Stimulated activated CD8-positive, alpha-beta memory T cell treated with anti-CD3 and anti-CD28 coated beads, Interleukin-2, amount 100 ng/mL, for 48 hours (primary cell): ENCODE measurements around the gene MYDGF.

ENCODE experiments used
- DNase-seq, 2 donors: peaks; one replicate each; pipeline ENCODE4 v3.0.0-alpha.2; 2020; ENCODE audit warnings: low read depth in 2 of 2

The MYDGF gene

DNA sequence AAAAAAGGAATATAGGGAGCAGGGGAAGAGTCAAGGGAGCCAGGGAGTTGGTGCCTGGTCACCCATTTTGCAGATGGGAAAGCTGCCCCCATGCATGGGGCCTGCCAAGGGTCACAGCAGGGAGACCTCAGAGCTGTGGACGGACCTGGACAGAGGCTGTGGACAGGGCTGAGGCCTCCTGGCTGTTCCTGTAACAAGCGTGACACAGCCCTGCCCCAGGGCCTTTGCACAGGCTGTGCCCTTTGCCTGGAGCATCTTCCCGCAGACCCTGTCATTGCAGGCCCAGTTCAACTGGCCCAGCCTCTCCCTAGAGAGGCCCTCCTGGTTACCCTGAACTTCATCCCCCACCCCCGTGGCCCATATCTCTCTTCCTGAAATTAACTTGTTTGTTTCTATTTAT lies 24.4 kb downstream of the MYDGF start:
- DNase-seq: no peak

DNA sequence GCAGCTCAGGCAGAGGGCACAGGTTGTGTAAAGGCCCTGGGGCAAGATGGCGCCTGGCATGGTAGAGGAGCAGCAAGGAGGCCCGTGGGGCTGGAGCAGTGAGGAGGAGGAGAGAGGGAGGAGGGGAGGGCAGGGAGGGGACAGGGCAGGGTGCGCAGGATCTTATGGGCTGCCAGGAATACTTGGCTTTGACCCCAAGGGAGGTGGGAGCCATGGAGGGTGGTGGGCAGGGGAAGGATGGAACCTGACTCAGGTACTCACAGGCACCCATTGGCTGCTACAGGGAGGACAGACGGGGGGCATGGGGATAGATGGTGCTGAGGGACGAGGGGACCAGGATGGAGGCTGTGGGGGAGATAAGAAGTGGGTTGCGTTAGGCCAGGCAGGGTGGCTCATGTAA lies 27.5 kb downstream of the MYDGF start:
- DNase-seq: no peak

DNA sequence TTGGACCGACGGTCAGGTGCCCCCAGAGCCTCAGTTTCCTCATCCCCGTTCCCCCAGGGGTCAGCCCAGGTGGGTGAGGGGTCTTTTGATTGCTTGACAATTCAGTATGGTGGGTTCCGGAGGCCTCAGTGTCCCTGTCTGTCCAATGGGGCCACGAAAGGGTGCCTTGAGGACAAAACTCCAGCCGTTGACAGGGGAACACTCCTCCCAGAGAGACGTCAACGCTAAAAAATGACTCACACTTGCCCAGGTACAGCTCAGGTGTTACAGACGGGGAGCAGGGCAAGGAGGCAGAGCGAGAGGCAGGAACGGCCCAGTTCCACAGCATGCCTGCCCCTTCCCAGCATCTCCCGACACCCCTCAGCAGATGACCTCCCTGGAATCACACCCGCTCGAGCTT lies 29.0 kb downstream of the MYDGF start:
- DNase-seq: no peak

DNA sequence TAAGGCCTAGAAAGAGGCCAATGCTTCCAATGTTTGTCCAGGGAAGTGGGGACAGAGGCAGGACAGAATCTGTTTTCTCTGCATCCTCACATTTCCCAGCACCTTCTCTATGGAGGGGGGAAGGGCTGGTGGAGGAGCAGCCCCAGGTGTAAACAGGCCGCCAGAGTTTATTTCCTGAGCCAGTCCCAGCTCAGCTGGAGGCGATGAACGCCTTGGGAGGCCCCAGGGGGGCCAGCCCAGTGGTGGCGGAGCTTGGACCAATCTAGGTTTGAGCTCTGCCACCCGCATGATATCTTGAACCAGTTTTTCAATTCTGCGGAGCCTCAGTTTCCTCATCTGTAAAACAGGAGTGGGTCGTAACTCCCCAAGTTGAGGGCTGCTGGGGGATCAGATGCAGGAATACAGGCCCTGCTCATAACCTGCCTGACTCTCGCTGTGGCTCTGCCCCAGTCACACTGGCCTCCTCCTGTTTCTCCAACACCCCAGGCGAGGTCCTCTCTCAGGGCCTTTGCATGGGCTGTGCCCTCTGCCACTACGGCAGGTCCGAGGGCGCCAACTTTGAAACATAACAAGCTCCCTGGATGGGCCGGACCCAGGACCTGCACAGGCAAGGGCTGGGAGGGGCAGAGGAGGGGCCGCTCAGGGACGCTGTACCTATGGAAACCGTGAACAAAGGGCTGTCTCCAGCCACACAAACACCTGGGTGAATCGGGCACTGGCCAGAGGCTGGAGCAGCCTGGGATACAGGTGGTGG lies 29.7 kb downstream of the MYDGF start:
- DNase-seq: no peak

DNA sequence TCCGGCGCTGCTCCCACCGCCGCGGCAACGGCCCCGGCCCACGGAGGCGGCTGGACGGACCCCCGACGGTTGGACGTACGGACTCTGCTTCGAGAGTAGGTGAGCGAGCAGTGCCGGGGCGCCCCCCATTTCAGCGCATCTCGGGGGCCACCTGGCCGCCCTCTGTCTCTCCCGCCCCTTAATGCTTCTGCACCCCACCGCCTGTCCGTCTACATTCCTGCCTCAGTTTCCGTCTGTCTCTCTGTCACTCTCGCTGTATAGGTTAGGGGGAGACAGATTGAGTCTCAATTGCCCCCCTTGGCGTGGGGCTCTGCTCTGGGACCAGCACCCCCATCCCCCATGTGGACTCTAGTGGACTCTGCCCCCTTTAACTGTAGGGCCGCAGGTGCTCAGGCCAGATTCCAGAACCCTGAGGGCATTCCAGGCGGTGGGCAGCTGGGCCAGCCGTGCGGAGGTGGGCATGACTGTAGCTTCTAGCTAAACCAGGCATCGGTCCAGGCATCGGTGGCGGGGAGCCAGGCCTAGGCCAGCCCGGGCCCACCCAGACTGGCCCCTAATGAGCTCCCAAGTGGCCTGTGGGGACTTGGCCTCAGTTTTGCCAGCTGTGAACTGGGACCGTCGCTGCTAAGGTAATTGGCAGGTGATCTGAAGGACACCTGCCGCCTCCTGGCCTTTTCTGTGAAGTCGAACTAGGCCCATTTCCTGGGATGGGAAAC lies 30.5 kb downstream of the MYDGF start:
- no peak for DNase-seq

DNA sequence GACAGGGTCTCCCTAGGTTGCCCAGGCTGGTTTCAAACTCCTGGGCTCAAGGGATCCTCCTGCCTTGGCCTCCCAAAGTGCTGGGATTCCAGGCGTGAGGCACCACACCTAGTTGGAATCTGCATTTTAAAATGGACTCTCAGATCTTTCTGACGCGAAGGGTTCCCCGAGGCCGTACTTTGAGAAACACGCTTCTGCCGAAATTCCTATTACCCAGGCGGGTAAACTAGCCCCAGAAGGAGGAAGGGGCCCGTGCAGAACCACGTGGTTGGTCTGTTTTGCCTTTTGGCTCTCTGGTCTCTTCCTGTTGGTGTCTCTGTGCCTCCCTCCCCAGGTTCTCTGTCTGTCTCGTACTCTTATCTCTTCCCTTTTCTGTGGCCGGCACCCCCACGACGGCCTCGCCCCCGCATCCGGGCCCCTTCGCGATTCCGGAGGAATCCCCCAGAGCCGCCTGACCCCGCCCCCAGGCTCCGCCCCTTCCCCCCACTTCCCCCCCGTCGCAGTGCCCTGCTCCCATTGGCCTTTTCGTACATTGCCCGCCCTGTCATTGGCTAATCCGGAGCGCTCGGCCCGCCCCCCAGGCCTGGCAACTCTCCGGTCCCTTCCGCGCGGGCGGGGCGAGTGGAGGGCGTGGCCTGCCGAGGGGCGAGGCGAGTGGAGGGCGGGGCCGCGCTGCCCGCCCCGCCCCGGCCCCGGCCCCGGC lies 31.2 kb downstream of the MYDGF start, which contains the start of gene TNFAIP8L1:
Gene TNFAIP8L1, plus strand, starts transcription at position 689 of the 703 bp plus-strand sequence. CDS start 12,354 bp downstream, outside the sequence.
- DNase-seq: peak; percentile 98 to 100

DNA sequence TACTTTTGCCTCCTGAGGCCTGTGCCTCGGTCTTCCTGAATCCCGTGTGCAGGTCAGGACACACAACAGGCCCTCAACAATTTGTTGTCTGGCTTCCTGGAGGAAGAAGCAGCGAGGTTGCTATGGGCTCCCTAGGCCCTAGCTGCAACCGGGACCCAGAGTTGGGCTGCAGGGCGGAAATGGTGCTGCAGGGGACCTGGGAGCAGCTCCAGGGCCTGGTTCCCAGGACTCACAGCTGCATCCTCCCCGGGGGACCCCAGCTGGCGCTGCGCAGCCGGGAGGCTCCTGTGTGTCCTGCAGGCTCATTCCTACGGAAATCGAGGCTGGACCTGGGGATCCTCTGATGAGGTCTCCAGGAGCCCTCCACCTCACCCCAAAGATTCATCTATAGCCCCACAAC lies 31.8 kb downstream of the MYDGF start:
- no peak for DNase-seq

DNA sequence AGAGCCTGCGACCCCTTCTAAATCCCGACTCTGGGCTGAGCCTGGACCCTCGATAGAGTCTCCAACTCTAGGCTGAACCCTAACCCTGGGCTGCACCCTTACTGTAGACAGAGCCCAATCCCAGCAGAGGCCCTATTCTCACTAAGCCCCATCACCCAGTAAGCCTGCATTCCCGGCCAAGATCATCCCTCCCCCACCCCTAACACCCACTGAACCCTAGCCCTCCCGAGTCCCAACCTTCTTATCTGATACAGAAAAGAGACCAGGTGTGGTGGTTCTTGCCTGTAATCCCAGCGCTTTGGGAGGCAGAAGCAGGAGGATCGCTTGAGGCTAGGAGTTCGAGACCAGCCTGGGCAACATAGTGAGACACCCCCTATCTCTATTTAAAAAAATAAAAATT lies 33.4 kb downstream of the MYDGF start:
- DNase-seq: no peak

DNA sequence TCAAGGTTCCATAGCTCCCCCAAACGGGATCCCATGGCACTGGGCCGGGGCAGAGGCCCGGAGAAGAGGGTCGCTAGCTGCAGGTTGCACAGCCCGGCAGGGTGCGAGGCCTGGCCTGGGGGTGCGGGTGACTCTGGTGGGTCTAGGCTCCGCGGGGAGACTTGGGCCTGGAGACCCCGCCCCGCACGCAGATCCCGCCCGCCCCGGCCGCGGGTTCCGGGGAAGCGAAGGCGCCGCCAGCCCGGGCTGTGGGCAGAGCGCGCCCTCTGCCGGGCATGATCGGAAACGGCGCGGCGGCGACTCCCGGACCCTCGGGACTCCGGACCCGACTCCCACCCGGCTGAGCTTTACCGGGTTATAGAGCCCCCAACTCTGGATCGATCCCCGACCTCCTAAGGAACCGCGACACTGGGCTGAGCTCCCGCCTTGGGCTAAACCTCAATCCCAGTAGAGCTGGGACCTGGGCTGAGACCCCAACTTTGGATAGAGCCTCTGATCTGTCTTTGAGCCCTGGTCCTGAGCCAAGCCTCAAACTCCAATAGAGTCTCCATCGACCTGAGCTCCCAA lies 33.9 kb downstream of the MYDGF start:
- peak; percentile 68 to 72 for DNase-seq

DNA sequence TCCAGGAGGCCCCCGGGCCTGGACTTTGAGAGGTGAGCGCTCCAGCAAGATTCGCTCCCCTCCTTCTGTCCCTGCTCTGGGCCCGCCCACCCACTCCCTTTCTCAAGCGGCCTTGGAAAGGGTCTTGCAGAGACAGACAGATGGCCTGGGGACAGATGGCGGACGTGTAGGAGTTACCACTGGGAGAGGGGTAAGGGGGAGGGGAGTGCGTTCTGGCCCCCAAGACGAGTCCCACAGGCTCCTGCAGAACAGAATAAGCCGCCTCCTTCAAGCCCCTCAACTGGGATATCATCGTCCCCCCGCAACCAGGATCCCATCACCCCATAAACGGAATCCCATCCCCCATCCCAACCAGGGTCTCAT lies 34.4 kb downstream of the MYDGF start:
- no peak for DNase-seq

DNA sequence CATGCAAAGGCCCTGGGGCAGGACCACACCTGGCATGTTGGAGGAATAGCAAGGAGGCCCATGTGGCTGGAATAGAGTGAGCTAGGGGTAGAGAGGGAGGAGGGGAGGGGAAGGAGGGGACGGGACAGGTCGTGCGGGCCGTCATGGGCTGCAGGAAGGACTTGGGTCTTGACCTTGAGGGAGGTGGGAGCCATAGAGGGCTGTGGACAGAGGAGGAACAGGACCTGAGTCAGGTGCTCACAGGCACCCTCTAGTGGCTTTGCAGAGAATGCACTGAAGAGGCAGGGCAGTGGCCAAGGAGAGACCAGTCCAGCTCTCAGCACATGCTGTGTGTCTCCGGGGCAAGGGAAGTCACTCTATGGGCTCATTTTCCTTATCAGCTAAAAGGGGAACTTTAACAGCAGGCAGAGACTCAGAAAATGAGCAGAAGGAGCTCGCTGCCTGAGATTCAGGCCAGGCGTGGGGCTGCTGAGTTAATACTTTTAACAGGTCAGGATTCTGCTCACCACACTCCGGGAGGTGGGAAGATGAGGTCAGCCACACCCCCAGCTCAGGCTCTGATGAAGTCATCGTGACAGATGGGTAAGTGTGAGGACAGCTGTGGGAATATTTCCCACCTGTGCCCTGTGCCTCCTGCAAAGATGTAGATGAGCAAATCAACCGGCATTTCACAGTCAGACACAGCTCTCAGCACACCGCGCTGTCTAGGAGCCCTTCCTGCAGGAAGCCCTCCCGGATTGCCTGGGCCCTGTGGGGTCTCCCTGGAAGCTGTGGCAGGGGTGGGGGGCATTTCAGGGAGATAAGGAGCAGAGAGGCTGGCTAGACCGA lies 36.8 kb downstream of the MYDGF start:
- DNase-seq: peak in 1 of 2 donors; percentile 36

DNA sequence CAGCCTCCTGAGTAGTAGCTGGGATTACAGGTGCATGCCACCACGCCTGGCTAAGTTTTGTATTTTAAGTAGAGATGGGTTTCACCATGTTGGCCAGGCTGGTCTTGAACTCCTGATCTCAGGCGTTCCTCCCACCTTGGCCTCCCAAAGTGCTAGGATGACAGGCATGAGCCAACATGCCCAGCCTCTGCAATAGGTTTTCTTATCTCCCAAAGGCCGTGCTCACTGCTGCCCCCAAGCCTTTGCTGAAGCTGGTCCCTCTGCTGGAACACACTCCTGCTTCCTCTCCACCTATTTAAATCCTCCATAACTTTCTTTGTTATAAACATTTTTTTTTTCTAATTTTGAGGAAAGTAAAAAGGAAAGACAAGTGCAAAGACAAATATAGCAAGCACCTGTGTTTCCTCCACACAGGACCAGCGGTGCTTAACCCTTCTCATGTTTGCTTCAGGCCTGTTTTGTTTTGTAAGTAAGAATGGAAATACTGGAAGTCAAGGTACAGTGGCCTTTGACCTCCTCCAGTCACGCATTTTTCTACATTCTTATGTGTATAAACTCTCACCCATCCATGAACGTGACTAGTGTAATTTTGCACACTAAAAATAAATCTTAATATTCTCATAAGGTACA lies 45.3 kb downstream of the MYDGF start:
- DNase-seq: no peak

DNA sequence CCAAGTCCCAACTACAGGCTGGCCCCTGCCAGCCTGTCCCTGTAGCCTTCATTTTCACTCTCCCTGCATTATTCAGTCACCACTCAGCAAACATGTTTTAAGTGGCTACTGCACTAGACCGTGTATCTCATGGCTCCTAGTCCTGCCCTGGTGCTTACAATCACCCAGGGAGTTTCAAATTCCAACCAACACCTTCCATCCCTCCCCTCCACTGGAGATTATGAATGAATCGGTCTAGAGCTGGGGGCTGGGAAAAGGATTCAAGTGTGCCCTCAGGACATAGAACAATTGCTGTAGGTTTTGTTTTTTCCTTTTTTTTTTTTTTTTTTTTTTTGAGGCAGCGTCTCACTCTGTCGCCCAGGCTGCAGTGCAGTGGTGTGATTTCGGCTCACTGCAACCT lies 45.8 kb downstream of the MYDGF start:
- no peak for DNase-seq

DNA sequence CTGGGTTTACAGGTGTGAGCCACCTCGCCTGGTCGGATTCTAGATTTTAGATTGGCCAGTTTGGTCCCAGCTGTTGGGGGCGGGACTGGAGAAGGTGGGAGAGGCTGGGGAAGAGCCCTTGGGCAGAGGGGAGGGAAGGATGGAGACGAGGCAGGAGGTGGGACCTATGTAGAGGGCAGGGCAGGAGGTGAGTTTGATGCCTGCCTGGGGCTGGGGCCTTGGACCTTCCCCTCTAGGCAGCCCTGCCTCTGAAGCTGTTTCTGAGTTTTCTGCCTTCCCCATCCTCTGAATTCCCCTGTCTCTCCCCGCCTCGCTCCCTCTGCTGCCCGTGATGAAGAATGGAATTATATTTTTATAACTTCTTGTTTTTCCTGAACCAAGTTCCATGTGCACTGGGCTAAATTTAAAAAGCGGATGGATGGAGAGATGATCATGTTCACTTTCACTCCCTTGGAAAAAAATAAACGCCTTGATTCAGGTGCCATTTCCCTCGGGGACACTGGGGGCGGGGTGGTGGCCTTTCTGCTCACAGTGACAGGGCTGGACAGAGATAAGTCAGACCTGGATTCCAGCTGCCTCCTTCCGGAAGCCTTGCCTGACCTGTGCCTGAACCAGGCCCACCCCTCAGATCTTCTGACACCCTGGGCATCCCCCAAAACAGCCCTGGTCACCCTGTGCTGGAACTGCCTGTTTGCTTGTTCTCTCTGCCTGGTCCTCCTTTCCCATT lies 47.3 kb downstream of the MYDGF start:
- no peak for DNase-seq

DNA sequence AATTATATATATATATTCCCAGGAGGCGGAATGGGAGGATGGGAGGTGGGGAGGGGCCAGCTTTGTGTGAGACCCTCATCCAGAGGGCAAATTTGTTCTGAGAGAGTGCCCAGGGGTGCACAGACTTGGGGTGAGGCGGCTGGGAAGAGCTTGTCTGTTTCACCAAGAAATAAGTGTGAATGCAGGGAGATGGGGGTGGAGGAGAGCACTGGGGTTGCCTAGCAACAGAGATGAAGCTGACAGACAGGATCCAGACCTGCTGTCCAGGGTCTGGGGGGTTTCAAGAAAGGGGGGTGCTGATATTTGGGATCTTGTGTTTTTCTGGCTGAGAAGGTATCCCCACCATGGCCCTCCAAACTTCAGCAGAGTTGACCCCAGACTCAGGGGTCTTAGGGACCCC lies 49.5 kb downstream of the MYDGF start:
- DNase-seq: no peak

DNA sequence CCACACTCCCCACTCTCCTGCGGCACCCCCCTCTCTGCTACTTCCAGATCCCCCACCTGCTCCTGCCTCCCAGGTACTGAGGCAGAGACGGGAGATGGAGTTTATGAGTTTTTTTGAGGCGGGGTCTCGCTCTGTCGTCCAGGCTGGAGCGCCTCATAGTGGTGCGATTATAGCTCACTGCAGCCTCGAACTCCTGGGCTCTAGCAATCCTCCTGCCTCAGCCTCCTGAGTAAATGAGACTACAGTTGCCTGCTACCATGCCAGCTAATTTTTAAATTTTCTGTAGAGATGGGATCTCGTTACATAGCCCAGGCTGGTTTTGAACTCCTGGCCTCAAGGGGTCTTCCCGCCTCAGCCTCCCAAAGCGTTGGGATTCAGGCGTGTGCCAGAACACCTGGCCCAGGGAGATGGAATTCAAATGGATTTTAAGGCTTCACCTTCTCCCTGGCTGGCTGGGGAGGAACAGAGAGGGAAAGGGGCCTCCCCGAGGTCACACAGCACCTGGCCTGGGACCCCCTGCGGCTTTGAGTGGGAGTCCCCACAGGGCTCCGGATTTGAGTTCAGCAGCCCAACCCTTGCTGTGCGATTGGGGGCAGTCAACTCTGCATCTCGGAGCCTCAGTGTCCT lies 50.4 kb downstream of the MYDGF start:
- no peak for DNase-seq

DNA sequence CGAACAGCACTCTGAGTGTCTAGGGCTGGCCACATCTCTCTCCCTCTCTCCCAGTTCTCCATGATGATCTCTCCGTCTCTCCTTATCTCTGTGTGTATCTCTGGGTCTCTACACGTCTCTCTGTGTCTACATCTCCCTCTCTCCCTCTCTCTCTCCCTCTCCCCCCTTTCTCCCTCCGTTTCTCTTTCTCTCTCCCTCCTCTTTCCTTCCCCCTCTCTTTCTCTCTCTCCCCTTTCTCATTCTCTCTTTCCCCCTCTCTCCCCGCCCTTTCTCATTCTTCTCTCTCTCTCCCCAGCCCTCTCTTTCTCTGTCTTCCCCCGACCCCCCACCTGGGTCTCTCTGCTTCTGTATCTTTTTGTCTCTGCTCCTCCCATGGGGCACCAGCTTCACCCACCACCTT lies 52.1 kb downstream of the MYDGF start:
- DNase-seq: no peak

DNA sequence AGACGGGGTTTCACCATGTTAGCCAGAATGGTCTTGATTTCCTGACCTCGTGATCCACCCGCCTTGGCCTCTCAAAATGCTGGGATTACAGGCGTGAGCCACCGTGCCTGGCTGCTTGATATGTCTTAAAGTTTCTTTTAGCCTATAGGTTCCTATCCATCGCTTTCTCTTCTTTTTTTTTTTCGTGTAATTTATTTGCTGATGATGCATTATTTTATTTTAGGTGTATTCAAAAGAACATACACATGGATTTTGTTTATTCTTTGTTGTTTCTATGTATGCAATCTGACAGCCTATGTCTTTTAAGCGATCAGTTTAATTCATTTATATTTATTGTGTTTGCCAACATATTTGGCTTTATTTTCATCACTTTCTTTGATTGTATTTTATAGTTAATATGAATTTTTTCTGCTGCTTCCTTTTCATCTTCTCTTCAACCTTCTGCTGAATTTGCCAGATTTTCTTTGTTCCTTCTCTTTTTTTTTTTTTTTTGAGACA lies 56.8 kb downstream of the MYDGF start:
- no peak for DNase-seq

DNA sequence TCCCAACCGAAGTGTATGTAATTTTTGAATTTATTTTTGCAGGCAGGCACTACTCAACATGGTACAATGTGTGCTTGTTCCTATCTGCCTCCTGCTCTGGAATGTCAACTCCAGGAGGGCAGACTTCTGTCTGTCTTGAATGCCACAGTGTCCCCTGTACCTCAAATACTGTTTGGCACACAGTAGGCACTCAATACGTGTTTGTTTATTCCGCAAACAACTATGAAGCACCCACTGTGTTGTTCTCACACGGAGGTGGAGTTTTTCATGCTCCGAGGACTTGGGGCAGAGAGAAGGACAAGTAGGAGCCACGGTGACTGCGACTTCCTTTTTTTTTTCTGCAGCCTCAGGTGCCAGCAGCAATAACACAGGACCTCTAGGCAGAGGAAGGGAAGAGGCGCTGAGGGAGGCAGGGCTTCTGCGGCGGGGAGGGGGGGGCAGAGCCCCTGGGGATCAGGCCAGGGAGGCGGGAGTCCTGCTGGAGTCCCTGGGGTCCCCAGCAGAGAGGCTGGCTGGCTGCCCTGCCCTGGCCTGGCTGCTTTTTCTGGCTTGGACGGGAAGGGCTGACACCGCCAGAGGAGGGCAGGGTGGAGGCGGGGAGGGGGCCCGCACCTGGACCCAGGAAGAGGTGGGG lies 60.1 kb downstream of the MYDGF start:
- no peak for DNase-seq
